Trophoblast cell (in vitro differentiated cells and primary cell): ENCODE measurements around the gene KRT13.

Experiments
- DNase-seq, 2 donors: peaks; one replicate each; pipeline ENCODE4 v3.0.0-alpha.2; 2016
- H2AFZ ChIP-seq: 2 replicates; pipeline ENCODE4 v1.6.1; 2013; ENCODE audit warnings: low read length, moderate library complexity, mild to moderate bottlenecking; ENCODE audit not compliant: insufficient read depth, poor library complexity
- H2AK5ac ChIP-seq: 2 replicates; pipeline ENCODE4 v1.6.1; 2013; ENCODE audit warnings: mild to moderate bottlenecking, low read length
- H2BK120ac ChIP-seq: 2 replicates; pipeline ENCODE4 v1.6.1; 2013; ENCODE audit warnings: low read length, mild to moderate bottlenecking, moderate library complexity; ENCODE audit not compliant: insufficient read depth, poor library complexity
- H2BK12ac ChIP-seq: 2 replicates; pipeline ENCODE4 v1.6.1; 2013; ENCODE audit warnings: mild to moderate bottlenecking, low read length, moderate library complexity
- H2BK5ac ChIP-seq: 2 replicates; pipeline ENCODE4 v1.6.1; 2013; ENCODE audit warnings: low read length, low read depth, moderate library complexity, mild to moderate bottlenecking; ENCODE audit not compliant: poor library complexity
- H3K14ac ChIP-seq: 2 replicates; pipeline ENCODE4 v1.6.1; 2013; ENCODE audit warnings: mild to moderate bottlenecking, low read length
- H3K18ac ChIP-seq: 2 replicates; pipeline ENCODE4 v1.6.1; 2013; ENCODE audit warnings: mild to moderate bottlenecking, low read length
- H3K23ac ChIP-seq: 2 replicates; pipeline ENCODE4 v1.6.1; 2013; ENCODE audit warnings: low read length
- H3K27ac ChIP-seq: 2 replicates; pipeline ENCODE4 v1.5.1; 2013; ENCODE audit warnings: low read depth, mild to moderate bottlenecking, inconsistent platforms, low read length, moderate library complexity
- H3K27me3 ChIP-seq: 2 replicates; pipeline ENCODE4 v1.6.1; 2013; ENCODE audit warnings: inconsistent platforms, mild to moderate bottlenecking, low read length, moderate library complexity; ENCODE audit not compliant: insufficient read depth
- H3K36me3 ChIP-seq, 2 experiments: 1 replicate in 1 of 2; 2 replicates in 1 of 2; pipeline ENCODE4 v1.6.1; 2013; ENCODE audit warnings: low read length in 2 of 2, mild to moderate bottlenecking in 2 of 2, moderate library complexity in 1 of 2; ENCODE audit not compliant: insufficient read depth in 2 of 2, control insufficient read depth in 1 of 2
- H3K4ac ChIP-seq: 2 replicates; pipeline ENCODE4 v1.6.1; 2013; ENCODE audit warnings: low read depth, mild to moderate bottlenecking, low read length, moderate library complexity
- H3K4me1 ChIP-seq, 2 experiments: 1 replicate in 1 of 2; 2 replicates in 1 of 2; pipeline ENCODE4 v1.6.1; 2013; ENCODE audit warnings: low read length in 2 of 2, mild to moderate bottlenecking in 2 of 2, moderate library complexity in 1 of 2; ENCODE audit not compliant: insufficient read depth in 2 of 2, control insufficient read depth in 1 of 2
- H3K4me2 ChIP-seq: 2 replicates; pipeline ENCODE4 v1.6.1; 2013; ENCODE audit warnings: inconsistent platforms, mild to moderate bottlenecking, low read length, moderate library complexity
- H3K4me3 ChIP-seq: 2 replicates; pipeline ENCODE4 v1.5.1; 2013; ENCODE audit warnings: mild to moderate bottlenecking, low read depth, low read length, inconsistent platforms
- H3K79me1 ChIP-seq: one replicate; pipeline ENCODE4 v1.6.1; 2013; ENCODE audit warnings: low read length
- H3K79me2 ChIP-seq: 2 replicates; pipeline ENCODE4 v1.6.1; 2013; ENCODE audit warnings: low read length, mild to moderate bottlenecking; ENCODE audit not compliant: control insufficient read depth, insufficient read depth, poor library complexity
- H3K9ac ChIP-seq: 2 replicates; pipeline ENCODE4 v1.6.1; 2013; ENCODE audit warnings: mild to moderate bottlenecking, low read length
- H3K9me3 ChIP-seq: 2 replicates; pipeline ENCODE4 v1.6.1; 2013; ENCODE audit warnings: low read depth, mild to moderate bottlenecking, control low read depth, inconsistent platforms, low read length; ENCODE audit not compliant: insufficient read depth
- H4K12ac ChIP-seq: 2 replicates; pipeline ENCODE4 v1.6.1; 2013; ENCODE audit warnings: low read depth, mild to moderate bottlenecking, low read length, moderate library complexity
- H4K8ac ChIP-seq: 2 replicates; pipeline ENCODE4 v1.6.1; 2013; ENCODE audit warnings: low read depth, mild to moderate bottlenecking, low read length, moderate library complexity
- H4K91ac ChIP-seq: one replicate; pipeline ENCODE4 v1.6.1; 2013; ENCODE audit warnings: low read depth, mild to moderate bottlenecking, low read length, moderate library complexity
- WGBS: extraction: QIAGEN DNeasy Blood & Tissue Kit; methylation state at CpG from one replicate; pipeline ENCODE4 v1.1.7; 2013; ENCODE audit warnings: missing lambda C conversion rate; ENCODE audit not compliant: insufficient read length, insufficient coverage; ENCODE audit errors: extremely low coverage; 5-methylcytosine and 5-hydroxymethylcytosine counted together

KRT13 gene

DNA sequence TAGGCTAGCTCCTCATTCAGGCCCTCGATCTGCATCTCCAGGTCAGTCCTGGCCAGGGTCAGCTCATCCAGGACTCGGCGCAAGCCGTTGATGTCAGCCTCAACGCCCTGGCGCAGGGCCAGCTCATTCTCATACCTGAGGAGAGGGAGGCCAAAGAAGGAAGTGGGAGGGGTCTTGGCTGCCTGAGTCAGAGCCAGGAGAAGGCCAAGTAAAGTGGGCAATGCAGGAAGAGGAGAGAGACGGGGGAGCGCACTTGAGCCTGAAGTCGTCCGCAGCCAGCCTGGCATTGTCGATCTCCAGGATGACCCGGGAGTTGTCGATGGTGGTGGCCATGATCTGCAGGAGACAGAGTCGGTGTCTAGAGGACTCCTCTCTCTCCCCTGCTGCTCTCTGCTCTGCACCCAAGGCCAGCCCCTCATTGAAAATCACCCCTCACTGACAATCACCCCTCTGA lies 11.4 kb upstream of the KRT13 start:
- no peak overlapping the region for H4K12ac ChIP-seq
- H4K8ac ChIP-seq = no peak overlapping the region
- H2AFZ ChIP-seq = no peak overlapping the region
- no peak overlapping the region for H2BK120ac ChIP-seq
- H4K91ac ChIP-seq = no peak overlapping the region
- H3K27me3 ChIP-seq = no peaks in the 10 kb centered on the region
- H2BK5ac ChIP-seq = no peak overlapping the region
- DNase-seq = no peak
- no peak overlapping the region for H3K18ac ChIP-seq
- no peaks in the 10 kb centered on the region for H3K79me2 ChIP-seq
- H3K9me3 ChIP-seq = peaks cover 2% of the 10 kb centered on the region
- H3K4me3 ChIP-seq = no peak overlapping the region
- no peak overlapping the region for H3K14ac ChIP-seq
- no peak overlapping the region for H2BK12ac ChIP-seq
- H2AK5ac ChIP-seq = no peak overlapping the region
- no peaks in the 10 kb centered on the region for H3K36me3 ChIP-seq
- no CpG with 5 or more reads among the region's 14 CpGs for WGBS
- no peak overlapping the region for H3K27ac ChIP-seq
- H3K4me1 ChIP-seq = peaks cover 7% of the 10 kb centered on the region in 2 experiments
- no peak overlapping the region for H3K23ac ChIP-seq
- H3K9ac ChIP-seq = no peak overlapping the region
- H3K4me2 ChIP-seq = no peak overlapping the region
- no peaks in the 10 kb centered on the region for H3K79me1 ChIP-seq
- no peak overlapping the region for H3K4ac ChIP-seq

DNA sequence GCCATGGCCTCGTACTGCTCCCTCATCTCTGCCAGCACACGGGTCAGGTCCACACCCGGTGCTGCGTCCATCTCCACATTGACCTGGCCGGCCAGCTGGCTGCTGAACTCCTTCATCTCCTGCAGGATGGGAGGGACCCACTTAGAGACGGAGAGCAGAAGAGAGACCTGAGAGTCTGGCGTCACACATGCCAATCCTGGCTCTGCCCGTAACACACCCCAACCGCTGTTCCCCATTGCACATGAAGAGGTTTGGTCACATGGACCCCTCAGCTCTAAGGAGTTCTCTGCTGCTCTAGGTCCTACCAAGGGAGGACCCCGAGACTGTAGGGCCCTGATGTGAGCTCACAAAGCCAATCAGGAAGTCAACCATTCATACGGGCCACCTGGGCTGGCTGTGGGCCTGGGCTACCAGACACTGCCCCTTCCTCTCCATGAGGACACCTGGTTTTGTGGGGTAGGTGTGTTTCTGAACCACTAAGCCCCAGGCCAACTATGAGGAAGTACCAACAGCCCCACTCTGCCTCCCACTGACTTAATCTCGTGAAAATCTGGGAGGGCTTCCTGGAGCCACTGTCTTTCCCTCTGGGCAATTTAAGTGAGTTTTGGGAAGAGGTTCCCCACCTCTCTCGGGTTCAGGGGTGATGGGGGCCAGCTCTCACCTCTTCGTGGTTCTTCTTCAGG lies 10.9 kb upstream of the KRT13 start:
- DNase-seq = no peak
- Histone ChIP-seq H3K4me1 (peaks cover 2 to 4% of the 10 kb centered on the region in 2 experiments), H3K79me1 (no peaks in the 10 kb centered on the region), H3K27me3 (no peaks in the 10 kb centered on the region), H3K18ac (no peak overlapping the region), H2BK5ac (no peak overlapping the region), H4K8ac (no peak overlapping the region), H4K91ac (no peak overlapping the region), H2AFZ (no peak overlapping the region), H2BK12ac (no peak overlapping the region), H3K4me3 (no peak overlapping the region), H2BK120ac (no peak overlapping the region), H3K79me2 (no peaks in the 10 kb centered on the region), H3K4ac (no peak overlapping the region), H3K4me2 (no peak overlapping the region), H3K14ac (no peak overlapping the region), H3K36me3 (no peaks in the 10 kb centered on the region), H3K9ac (no peak overlapping the region), H3K9me3 (peaks cover 2% of the 10 kb centered on the region), H2AK5ac (no peak overlapping the region), H4K12ac (no peak overlapping the region), H3K23ac (no peak overlapping the region), H3K27ac (no peak overlapping the region)
- no CpG with 5 or more reads among the region's 14 CpGs for WGBS

GRCh38 chr17:41513168-41513547 lies 7.7 kb upstream of the KRT13 start:
- Histone ChIP-seq H4K8ac (no peak overlapping the region), H4K12ac (no peak overlapping the region), H3K79me2 (no peaks in the 10 kb centered on the region), H3K4me2 (no peak overlapping the region), H3K9ac (no peak overlapping the region), H4K91ac (no peak overlapping the region), H2AK5ac (no peak overlapping the region), H3K36me3 (no peaks in the 10 kb centered on the region), H2BK120ac (no peak overlapping the region), H2AFZ (no peak overlapping the region), H3K23ac (no peak overlapping the region), H3K4ac (no peak overlapping the region), H3K9me3 (no peaks in the 10 kb centered on the region), H3K79me1 (no peaks in the 10 kb centered on the region), H3K4me3 (no peak overlapping the region), H2BK5ac (no peak overlapping the region), H3K18ac (no peak overlapping the region), H2BK12ac (no peak overlapping the region), H3K4me1 (peaks cover 2 to 3% of the 10 kb centered on the region in 2 experiments), H3K14ac (no peak overlapping the region), H3K27me3 (no peaks in the 10 kb centered on the region), H3K27ac (no peak overlapping the region)
- no CpG with 5 or more reads among the region's 5 CpGs for WGBS
- no peak for DNase-seq

DNA sequence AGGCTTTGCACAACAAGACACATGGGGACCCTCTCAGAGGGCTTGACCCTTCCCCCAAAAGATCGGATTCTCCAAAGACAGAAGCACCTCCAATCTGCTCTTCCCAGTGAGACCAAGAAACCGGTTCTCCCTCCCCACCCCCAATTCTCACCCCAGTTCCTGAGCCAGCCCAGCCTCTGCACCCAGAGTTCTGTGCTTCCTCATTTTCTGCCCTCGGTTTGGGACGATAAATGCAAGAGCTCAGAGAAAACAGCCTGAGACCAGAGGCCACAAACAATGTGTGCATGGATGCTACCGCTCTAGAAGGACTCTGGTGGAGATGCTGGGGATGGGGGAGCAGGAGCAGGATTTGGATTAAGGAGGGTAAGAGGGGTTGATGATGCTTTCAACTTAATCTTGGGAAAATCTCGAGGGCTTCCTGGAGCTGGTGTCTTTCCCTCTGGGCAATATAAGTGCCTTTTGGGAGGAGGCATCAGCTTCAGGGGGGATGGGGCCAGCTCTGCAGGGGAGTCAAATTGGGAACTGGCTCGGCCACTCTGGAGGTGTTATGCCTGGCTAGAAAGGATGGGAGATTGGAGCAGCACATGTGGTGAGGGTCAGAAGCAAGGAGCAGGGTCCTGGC lies 7.2 kb upstream of the KRT13 start:
- H3K36me3 ChIP-seq = no peaks in the 10 kb centered on the region
- H3K27ac ChIP-seq = no peak overlapping the region
- H3K23ac ChIP-seq = no peak overlapping the region
- no peaks in the 10 kb centered on the region for H3K27me3 ChIP-seq
- H4K91ac ChIP-seq = no peak overlapping the region
- H4K8ac ChIP-seq = no peak overlapping the region
- no peak overlapping the region for H2BK120ac ChIP-seq
- no peaks in the 10 kb centered on the region for H3K79me1 ChIP-seq
- no peak overlapping the region for H2AK5ac ChIP-seq
- no peak overlapping the region for H4K12ac ChIP-seq
- H3K14ac ChIP-seq = no peak overlapping the region
- no peaks in the 10 kb centered on the region for H3K9me3 ChIP-seq
- peaks cover 2 to 3% of the 10 kb centered on the region in 2 experiments for H3K4me1 ChIP-seq
- no peak overlapping the region for H2BK5ac ChIP-seq
- no peak overlapping the region for H3K4me2 ChIP-seq
- H3K9ac ChIP-seq = no peak overlapping the region
- H3K79me2 ChIP-seq = no peaks in the 10 kb centered on the region
- no peak overlapping the region for H3K4me3 ChIP-seq
- no peak overlapping the region for H3K4ac ChIP-seq
- DNase-seq = no peak
- H2BK12ac ChIP-seq = no peak overlapping the region
- no peak overlapping the region for H2AFZ ChIP-seq
- WGBS = no CpG with 5 or more reads among the region's 7 CpGs
- no peak overlapping the region for H3K18ac ChIP-seq
